GM21619 (cell line): ENCODE measurements around the gene RNF222.
"Not testable (repeated sequence)": the region's sequence is repeated elsewhere in the genome, so short reads cannot be mapped to it uniquely, and the experiment has no call there.

ENCODE experiments used
- ATAC-seq: cut with Tn5 transposase; IDR thresholded peaks from one replicate; pipeline ENCODE4 v1.9.1; 2021; ENCODE audit not compliant: unreplicated experiment

RNF222 gene

GRCh38 chr17:8347001-8347400, 50.6 kb downstream of the RNF222 start:
- ATAC-seq, result not testable (repeated sequence)

- ATAC-seq, result no peak
Measured at GRCh38 chr17:8345951-8346665, 51.5 kb downstream of the RNF222 start.

- no peak for ATAC-seq
Measured at GRCh38 chr17:8345052-8345690, 52.5 kb downstream of the RNF222 start.

- ATAC-seq, result no peak
Measured at GRCh38 chr17:8341456-8341855, 56.2 kb downstream of the RNF222 start.
